ENCODE measurements around the gene TRAPPC2.

DNA sequence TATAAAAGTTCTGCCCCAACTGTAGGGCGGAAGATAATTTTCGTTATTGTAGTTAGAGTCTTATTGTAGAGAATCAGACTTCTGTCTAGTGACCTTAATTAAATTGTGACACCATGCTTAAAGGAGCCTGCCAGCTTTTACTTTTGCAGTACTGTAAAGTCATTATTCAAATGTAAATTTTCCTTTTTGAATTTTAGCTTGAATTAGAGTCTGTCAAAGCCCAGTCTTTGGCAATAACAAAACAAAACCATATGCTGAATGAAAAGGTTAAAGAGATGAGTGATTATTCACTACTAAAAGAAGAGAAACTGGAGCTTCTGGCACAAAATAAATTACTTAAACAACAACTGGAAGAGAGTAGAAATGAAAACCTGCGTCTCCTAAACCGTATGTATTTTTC, 22.0 kb upstream of the TRAPPC2 start:
- TF ChIP-seq YY1 (IDR thresholded peaks at IDR 0.05; ENCODE audit: extremely low read depth, insufficient replicate concordance, low read depth, low read length) (no peak), POLR2A (IDR thresholded peaks at IDR 0.05; ENCODE audit: borderline replicate concordance, extremely low read depth, insufficient read depth, insufficient read length) (no peak)
- TF ChIP-seq, protein P1, sequence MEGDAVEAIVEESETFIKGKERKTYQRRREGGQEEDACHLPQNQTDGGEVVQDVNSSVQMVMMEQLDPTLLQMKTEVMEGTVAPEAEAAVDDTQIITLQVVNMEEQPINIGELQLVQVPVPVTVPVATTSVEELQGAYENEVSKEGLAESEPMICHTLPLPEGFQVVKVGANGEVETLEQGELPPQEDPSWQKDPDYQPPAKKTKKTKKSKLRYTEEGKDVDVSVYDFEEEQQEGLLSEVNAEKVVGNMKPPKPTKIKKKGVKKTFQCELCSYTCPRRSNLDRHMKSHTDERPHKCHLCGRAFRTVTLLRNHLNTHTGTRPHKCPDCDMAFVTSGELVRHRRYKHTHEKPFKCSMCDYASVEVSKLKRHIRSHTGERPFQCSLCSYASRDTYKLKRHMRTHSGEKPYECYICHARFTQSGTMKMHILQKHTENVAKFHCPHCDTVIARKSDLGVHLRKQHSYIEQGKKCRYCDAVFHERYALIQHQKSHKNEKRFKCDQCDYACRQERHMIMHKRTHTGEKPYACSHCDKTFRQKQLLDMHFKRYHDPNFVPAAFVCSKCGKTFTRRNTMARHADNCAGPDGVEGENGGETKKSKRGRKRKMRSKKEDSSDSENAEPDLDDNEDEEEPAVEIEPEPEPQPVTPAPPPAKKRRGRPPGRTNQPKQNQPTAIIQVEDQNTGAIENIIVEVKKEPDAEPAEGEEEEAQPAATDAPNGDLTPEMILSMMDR (IDR thresholded peaks at IDR 0.05 in 2 of 3, conservative IDR thresholded peaks at IDR 0.05 in 1 of 3; ENCODE audit: borderline replicate concordance in 1 of 3, insufficient read depth in 1 of 3, low read depth in 2 of 3, low read length in 2 of 3): no peak
